KBM-7 (cell line): Measurements from ENCODE around the gene C6orf15.

Experiments
- DNase-seq: peaks from one replicate; pipeline ENCODE4 v3.0.0-alpha.2; 2015
- in situ Hi-C: fragments of 300-500 bp; cut with MboI; formaldehyde crosslinking; loops from 2 replicates; pipeline ENCODE4 v1.14.3; 2020; ENCODE audit warnings: low sequenced_read_pairs, low pct_unique_long_range_greater_than_20kb, mixed read lengths

The C6orf15 gene

DNA sequence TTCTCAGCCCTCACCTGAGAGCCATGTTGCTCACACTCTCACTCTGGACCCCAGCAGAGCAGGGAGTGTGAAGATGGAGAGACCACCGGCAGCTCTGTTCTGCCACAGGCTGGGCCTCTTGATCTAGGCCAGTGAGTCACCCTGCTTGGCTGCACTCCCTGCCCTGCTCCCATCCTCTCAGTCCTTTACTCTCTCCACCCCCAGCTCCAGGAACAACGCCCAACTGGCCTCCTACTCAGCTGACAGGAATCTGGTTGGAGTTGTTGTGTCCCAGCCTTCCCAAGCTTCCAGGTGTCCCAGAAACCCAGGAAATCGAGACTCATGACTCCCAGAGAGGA is 2.1 kb upstream of the C6orf15 start, which contains the start of gene PSORS1C1:
Gene PSORS1C1, plus strand, starts transcription at position 260 of the 338 bp plus-strand sequence. CDS start 14,833 bp downstream, outside the sequence.
- no peak for DNase-seq
- in situ Hi-C loops: no loop called here

DNA sequence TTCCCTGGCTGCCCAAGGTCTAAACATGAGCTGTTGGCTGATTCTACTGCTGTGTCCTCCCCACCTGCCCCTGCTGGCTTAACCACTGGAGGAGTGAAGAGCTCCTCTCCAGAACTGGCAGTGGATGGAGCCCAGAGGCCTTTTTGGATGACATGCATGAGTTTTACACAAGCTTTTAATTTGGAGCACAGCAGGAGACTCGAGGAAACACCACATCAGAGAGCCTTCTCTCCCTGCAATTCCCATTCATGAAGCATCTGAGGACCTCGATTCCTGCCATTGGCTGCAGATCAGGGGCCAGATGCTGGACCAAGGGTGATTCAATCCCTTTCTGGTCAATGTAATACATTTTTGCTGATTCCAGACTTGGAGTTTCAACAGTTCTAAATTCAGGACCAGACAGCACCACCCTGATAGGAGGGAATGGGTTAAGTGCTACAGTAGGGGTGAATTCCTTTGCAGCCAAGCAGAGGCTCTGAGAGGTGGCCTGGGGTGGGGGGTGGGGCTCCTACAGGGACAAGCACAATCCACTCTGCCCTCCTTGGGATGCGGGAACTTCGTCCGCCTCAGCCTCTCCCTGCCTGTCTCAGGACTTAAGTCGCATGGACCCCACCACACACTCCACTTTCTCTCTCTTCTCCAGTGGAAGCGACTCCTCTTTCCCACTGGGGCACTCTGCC is 1.6 kb upstream of the C6orf15 start:
- in situ Hi-C loops: no loop called here
- DNase-seq: no peak

DNA sequence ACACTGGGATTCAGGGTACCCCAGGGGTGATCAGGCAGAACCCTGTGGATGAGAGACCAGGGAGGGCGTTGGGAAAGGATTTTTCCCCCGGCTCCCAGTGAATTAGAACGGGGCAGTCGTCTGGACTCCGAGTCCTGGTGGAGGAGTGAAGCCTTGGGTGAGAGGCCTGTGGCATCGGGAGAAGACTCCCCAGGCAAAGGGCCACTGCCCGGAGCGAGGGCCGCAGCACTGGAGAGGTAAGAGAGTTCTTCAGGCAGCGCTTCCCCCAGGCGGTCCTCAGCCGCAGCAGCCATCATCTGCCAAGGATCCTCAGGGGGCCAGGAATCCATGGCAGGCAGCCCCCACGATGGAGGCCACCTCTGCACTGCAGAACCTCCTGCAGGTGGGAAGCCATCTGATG is 663 bp downstream of the C6orf15 start:
- in situ Hi-C loops: no loop called here
- DNase-seq: no peak

DNA sequence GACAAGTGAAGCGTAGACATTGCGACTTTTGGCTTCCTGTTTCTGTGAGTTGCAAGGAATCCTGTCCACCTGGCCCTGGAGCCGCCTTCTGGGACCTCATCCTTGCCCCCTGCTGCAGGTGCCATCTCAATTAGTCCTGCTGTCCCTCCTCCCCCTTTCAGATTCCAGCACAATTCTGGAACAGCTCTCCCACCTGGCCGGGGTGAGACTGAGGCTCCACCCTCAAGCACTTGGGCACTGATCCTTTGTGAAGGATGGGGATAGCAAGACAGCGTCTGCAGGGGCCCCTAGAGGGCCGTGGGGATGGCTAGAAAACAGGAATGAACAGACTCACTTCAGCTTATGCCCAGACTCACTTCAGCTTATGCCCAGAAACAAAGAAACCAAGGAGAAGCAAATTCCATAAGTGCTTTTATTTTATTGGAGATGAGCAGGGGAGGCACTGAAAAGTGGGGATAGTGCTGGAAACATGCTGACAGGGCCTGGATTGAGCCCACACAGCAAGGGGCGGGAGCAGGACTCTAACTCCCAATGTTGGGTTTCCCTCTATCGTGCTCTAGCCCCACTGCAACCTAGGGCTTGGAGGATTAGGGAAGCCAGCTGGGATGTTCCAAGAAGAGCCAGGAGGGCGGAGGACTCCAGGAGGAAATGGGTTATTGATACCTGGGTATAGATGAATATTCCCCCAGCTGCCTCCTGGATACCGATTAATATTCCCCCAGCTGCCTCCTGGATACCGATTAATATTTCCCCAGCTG is 1.4 kb downstream of the C6orf15 start:
- in situ Hi-C loops: no loop called here
- DNase-seq: no peak

DNA sequence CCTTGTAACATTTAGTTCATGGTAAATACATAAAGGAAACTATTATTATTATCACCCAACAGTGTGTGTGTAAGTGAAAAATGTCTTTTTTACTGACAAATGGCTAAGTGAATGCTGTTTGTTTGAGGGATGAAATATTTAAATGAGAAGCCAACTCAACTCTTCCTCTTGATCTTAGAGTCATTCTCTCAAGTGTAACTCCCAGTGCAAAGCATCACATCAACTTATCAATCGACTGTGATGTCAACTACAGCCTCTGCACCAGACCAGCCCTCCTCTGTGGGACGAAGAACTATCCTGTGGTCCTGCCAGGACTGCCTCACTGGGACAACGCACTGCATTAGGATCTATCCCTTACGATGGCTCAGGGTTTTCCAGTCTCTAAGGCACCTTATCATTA is 5.3 kb downstream of the C6orf15 start:
- in situ Hi-C loops: no loop called here
- DNase-seq: no peak

DNA sequence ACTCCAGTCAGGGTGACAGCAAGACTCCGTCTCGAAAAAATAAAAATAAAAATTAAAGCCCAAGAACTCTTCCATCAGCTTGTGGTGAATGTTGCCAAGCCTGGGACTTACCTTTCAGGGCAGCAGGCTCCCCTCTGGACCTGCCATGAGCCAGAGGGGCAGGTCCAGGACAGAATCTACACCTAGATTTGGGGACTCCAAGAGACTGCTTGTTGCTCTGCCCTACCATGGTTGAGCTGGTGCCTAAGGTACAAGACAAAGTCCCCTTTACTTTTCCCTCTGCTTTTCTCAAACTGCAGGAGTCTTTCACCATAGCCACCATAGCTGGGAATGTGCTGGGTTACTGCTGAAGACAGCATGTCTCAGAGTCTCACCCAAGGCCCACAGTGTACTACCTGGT is 9.2 kb downstream of the C6orf15 start:
- in situ Hi-C loops: no loop called here
- no peak for DNase-seq

DNA sequence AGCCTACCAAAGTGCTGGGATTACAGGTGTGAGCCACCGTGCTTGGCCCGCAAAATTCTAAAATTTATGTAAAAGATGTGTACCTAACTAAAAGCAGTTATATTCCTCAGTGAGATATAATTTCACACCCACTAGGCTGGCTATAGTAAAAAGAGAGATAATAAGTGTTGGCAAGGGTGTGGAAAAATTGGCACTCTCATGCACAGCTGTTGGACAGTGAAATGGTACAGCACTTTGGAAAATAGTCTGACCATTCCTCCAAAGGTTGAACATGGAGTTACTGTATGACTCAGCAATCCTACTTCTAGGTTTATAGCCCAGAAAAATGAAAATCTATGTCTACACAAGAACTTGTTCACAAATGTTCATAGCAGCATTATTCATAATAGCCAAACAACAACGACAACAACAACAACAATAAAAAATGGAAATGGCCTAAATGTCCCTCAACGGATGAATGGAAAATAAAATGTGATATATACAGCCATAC is 13.9 kb downstream of the C6orf15 start:
- in situ Hi-C loops: no loop called here
- DNase-seq: no peak

DNA sequence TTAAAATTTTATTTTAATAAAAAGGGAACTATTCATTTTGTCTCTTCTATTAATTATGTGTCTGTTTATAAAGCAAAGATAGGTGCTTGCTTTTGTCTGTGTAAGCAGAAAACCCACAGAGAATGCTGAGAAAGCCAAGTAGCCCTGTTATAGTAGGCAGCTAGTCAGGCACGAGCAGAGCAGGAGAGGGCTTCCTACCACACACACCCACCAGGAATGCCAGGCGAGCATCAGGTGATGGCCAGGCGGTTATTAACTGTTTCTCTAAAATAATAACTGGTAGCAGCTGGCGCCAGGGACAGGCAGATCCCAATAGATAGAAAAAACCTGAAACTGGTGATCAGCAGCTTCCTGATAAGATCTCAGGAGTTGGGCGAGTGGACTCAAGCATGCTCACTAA is 15.7 kb downstream of the C6orf15 start:
- no peak for DNase-seq
- in situ Hi-C loops: no loop called here

DNA sequence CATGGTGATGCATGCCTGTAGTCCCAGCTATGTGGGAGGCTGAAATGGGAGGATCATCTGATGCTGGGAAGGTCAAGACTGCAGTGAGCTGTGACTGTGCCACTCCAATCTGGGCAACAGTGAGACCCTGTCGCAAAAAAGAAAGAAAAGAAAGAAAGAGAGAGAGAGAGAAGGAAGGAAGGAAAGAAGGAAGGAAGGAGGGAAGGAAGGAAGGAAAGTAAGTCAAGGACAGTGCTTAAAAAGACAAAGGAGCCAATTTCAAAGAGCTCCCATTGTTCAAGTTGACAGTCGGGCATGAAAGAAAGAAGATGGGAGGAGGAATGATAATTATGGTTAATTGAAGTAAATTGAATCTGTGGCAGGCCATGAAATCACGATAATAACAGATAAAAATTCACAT is 16.2 kb downstream of the C6orf15 start:
- in situ Hi-C loops: no loop called here
- DNase-seq: no peak

DNA sequence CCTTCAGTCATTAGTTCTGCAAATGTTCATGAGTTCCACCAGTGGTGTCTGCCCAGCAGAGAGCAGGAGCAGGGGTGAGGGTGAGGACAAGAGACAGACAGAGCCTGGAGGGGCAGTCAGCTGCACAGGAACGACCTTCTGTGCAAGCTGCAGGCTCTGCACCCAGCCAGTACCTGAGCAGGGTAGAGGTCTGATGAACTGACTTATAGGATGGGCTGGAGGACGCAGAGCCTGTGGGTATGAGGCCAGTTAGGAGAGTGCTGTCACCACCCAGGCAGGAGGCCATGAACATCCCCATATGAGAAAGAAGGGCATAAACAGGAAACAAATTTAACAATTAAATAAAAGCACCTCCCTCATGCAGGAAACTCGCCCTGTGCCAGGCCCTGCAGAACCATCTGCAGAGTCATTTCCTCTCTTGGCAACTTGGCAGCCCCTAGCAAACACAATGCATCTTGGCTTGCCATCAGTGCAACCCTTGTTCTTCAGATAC is 17.9 kb downstream of the C6orf15 start:
- in situ Hi-C loops: no loop called here
- DNase-seq: peak; percentile 28

DNA sequence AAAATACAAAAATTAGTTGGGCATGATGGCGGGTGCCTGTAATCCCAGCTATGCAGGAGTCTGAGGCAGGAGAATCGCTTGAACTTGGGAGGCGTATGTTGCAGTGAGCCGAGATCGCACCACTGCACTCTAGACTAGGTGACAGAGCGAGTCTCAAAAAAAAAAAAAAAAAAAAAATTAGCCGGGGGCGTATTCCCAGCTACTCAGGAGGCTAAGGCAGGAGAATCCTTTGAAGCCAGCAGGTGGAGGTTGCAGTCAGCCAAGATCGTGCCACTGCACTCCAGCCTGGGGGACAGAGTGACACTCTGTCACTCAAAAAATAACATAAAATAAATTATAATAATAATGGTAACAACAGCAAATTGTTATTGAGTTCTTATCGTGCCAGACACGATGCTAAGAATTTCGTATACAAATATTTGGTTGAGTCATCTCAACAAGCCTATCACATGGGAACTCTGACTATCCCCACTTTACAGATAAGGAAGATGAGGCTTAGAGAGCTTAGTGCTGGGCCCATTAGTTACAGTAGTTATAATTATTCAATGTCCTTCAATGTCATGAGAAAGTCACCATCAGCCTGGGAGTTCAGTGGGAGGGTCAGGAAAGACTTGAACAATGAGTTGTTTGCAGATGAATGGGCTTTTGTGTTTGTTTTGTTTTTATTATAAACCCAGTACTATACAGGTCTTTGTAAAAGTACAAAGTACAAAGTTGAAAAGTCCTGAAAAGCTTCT is 19.4 kb downstream of the C6orf15 start:
- in situ Hi-C loops: no loop called here
- no peak for DNase-seq

DNA sequence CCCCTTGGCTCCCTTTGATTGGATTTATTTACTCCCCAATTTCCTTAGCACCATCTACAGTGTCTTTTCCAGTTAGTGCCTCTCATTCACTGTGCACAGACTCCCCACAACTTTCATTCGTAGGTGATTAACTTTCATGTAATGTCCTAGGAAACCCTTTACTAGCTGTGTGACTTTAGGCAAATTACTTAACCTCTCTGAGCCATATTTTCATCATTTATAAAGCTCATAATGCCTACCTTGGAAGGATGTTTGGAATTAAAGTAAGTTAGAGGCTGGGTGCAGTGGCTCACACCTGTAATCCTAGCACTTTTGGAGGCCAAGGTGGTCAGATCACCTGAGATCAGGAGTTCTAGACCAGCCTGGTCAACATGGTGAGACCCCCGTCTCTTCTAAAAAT is 20.1 kb downstream of the C6orf15 start:
- DNase-seq: no peak
- in situ Hi-C loops: no loop called here

DNA sequence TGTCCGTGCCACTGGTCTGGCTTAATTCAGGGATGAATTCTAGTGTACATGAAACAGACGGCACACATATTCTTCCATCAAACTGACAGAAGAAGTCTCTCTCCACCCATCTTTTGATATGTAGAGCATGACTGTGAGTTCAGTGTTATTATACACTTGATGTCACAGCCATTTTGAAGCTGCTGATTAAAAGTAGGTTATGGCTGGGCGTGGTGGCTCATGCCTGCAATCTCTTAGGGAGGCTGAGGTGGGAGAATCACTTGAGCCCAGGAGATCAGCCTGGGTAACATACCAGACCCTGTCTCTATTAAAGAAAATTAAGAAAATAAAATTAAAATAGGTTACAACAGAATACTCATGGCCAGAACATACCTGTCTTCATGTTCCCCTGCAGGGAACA is 20.7 kb downstream of the C6orf15 start:
- in situ Hi-C loops: no loop called here
- no peak for DNase-seq

DNA sequence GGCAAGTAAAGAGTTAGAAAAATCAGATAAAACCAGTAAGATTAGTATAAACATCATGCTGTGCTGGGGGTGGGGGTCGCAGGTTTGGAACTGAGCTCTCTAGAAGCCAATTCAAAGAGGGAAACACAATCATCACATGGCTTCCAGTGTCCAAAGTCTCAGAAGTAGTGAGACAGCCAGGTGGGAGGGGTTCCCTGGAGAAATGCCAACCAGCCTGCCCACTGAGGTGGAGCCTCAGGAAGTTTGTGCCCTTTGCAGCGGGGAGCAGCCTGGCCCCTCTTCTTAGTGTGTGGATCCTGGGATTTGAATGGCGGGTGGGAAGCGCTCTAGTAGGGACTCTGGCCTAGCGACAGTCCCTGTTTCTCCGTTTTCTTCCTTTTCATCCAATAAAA is 21.4 kb downstream of the C6orf15 start:
- no peak for DNase-seq
- in situ Hi-C loops: no loop called here

DNA sequence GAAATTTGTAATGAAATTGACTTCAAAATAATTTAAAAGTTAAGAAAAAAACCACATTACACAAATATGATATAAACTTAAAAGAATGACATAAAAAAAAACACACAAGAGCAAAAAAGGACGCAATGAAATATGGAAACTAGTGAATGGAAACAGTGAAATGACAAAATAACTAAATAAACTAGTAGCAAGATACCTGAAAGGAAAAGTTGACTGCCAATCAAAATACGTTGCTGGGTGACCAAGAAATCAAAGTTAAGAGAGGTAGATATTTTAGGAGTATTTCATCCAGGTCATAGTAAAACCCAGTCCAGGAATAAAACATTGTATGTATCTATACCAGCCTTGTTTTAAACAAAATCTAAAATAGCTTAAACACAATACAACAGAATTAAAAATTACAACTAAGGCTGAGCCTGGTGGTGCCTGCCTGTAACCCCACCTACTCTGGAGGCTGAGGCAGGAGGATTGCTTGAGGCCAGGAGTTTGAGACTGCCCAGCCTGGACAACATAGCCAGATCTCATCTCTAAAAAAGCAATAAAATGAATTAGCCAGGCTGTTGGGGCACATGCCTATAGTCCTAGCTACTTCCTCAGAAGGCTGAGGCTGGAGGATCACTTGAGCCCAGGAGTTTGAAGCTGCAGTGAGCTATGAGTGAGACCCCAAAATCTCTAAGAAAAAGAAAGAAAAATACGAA is 22.0 kb downstream of the C6orf15 start:
- in situ Hi-C loops: no loop called here
- DNase-seq: no peak

DNA sequence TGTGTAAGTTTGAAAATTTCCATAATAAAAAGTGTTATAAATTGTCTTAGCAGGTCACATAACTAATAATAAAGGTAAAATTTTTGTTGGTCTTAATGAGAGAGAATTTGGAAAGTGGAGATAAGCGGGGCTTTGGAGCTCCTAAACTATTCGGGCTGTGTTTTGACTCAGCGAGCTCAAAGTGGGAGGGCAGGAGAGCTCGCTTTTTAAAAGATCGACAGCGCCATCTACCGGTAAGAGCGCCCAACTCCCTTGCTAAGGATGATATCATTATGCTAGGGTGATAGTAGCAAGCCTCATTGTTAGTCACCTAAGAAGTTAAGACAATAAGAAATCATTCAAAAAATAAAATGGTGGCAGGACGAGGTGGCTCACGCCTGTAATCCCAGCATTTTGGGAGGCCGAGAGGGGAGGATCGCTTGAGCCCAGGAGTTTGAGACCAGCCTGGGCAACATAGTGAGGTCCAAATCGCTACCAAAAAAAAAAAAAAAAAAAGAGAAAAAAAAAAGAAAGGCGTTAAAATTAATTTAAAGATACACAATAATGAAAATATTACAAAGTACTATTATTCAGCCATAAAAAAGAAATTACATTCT is 24.8 kb downstream of the C6orf15 start:
- DNase-seq: peak; percentile 86
- in situ Hi-C loops: no loop called here

DNA sequence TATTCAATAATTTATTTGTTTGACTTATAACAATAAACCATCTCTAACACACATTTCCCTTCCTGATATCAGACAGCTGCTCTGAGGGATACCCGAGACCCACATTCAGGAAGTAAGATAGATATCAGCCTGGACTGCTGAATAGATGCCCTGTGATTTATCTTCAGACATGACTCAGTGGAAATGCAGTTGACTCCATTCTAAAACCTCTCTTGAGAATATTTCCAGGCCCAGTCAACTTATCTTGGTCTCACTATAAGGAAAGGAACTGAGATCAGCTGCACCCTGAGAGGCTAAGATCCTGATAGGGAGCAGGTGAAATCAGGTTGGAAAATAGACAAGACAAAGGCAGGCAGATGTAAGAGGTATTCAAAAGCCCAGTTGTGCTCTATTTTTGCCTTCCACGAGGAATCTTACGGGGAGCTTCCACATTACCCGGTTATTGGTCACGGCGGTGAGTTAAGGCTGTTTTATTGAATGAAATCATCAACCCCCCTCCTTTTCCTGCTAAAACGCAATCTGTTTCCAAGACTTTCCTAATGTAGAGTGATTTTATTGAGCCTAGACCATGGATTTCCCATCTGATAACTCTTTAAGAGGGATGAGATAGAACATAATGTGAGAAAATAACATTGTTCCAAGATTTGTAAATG is 25.5 kb downstream of the C6orf15 start:
- in situ Hi-C loops: no loop called here
- no peak for DNase-seq

DNA sequence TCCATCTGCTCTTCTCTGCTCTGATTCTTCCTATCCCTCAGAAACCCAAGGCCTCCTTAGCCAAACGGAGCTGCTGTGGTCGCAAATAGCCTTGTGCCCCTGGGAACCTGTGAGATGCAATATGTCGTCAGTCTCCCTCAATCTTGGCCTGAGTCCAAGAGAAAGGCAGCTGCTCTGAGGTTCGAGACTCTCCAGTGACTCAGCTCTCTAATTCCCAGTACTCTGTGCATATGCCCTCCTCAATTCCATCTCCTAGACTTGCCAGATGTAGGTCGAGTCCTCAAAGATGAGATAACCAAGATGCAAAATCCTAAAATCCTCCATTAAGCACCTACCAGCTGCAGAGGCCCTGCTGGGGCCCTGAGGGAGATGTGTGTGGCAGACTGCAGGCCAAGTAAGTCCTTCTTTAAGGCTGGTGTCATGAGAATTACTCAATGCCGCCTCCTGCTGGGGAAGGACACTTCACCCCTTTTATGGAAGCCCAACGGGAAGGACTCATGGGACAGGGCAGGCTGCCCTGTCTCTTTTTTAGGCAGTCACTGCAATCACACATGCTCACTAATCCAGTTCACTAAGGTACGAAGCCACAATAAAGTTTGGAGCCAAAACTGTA is 28.5 kb downstream of the C6orf15 start:
- DNase-seq: peak; percentile 73
- in situ Hi-C loops: no loop called here
